GM21390 (cell line): Measurements from ENCODE around the gene CDC20B.
A peak's percentile ranks its signal among the peaks of the same experiment; 100 is the strongest.
"Not testable (repeated sequence)": the region's sequence is repeated elsewhere in the genome, so short reads cannot be mapped to it uniquely, and the experiment has no call there.

Experiments used
- ATAC-seq: cut with Tn5 transposase; IDR thresholded peaks from one replicate; pipeline ENCODE4 v1.9.1; 2021; ENCODE audit not compliant: unreplicated experiment

The CDC20B gene

GRCh38 chr5:55162666-55163065 is 10.3 kb downstream of the CDC20B start:
- ATAC-seq = no peak

- ATAC-seq = no peak
Measured at GRCh38 chr5:55160493-55161209, 12.3 kb downstream of the CDC20B start.

DNA sequence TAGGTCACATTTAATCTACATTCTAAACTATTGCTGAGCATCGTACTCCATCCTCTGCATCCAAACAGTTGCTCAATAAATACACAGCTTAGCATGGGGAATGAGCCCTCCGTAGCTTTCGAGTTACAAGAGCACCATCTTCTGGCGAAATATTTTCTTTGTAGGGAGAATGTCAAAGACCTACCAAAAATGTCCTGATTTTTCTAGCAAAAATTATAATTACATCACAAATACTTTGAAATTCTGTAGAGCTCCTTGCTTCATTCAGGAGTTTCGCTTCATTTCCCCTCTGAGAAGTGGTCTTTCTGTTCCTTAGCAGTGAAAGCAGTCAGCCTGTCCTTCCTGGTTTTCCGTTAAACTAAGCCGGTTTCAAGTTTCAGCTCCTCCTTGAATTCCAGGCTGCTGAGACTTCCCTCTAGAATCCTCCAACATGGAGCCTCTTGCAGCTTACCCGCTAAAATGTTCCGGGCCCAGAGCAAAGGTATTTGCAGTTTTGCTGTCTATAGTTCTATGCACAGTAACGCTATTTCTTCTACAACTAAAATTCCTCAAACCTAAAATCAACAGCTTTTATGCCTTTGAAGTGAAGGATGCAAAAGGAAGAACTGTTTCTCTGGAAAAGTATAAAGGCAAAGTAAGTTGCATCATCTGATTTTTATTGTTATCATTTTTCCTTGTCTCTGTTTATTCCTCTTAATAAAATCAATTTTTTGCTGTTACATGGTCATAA is 13.0 kb downstream of the CDC20B start, which contains the start of gene GPX8:
GPX8 (plus strand) TSS at position 409 of the 730 bp plus-strand sequence; CDS start at position 431, 22 bp downstream.
- no peak for ATAC-seq

DNA sequence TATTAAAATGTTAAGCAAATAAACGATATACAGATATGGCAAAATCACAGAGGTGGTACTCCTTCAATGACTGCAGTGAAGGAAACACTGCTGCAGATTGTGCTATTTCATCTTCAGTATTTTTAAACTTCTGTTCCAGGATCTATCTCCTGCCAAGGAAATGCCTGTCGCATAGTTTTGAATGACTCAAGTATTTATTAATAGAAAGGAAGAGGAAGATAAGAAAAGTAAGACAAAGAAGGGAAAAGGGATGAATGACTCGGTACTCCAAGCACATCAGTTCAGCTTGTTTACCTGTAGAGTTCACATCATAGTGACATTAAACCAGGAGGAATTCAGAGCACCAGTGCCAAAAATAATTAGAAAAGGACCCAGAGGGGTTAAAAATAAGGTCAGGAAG is 18.1 kb downstream of the CDC20B start:
- ATAC-seq = no peak

DNA sequence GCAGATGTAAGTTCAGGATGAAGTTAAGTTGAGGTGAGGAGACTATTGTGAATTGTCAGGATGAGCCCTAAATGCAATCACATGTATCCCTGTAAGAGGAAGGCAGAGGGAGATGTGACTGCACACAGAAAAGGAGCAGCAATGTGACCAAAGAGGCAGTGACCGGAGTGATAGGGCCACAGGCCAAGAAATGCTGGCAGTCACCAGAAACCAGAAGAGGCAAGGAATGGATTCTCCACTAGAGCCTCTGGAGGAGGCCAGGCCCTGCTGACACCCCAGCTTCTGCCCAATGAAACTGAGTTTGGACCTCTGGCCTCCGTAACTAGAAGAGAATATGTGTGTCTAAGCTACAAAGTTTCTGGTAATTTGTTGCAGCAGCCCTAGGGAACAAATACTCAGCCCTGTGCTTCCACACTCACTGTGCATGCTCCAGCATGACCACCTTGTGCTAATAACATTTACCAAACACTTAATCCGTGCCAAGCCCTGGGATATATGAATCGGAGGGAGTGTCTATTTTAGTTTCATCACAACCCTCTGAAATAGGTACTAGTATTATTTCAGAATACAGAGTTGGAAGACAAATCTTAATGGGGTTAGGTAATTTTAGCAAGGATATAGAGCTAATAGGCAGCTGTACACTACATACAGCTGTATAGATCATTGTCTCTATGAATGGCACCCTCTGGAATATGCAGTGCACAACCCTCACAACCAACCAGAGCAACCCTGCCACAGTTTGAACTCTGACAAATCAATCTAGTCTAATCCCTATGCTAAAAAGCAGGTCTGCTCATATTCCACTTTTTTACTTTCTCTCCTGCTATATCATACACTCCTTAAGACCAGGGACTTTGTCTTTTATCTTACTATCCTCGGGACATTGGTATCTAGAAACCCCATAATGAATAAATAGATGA is 20.8 kb downstream of the CDC20B start:
- no peak for ATAC-seq

DNA sequence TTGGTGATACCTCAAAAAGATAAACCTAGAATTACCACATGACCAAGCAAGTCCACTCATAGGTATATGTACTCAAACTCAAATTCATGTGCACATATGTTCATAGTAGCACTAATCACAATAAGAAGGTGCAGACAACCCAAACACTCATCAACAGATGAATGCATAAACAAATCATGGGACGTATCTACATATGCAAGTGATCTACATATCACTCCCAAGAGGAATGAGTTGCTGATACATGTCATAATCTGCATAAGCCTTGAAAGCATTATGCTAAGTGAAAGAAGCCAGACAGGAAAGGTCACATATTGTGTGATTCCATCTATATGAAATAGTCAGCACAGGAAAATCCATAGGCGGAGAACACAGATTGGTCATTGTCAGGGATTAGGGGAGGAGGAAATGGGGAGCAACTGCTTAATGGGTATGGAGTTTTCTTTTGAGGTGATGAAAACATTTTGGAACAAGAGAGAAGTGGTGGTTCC is 23.6 kb downstream of the CDC20B start:
- ATAC-seq = no peak

- ATAC-seq = peak; percentile 92
Measured at GRCh38 chr5:55146543-55147151, 26.3 kb downstream of the CDC20B start.

- no peak for ATAC-seq
Measured at GRCh38 chr5:55146080-55146479, 26.9 kb downstream of the CDC20B start.

GRCh38 chr5:55143624-55144023 is 29.4 kb downstream of the CDC20B start:
- ATAC-seq = no peak

DNA sequence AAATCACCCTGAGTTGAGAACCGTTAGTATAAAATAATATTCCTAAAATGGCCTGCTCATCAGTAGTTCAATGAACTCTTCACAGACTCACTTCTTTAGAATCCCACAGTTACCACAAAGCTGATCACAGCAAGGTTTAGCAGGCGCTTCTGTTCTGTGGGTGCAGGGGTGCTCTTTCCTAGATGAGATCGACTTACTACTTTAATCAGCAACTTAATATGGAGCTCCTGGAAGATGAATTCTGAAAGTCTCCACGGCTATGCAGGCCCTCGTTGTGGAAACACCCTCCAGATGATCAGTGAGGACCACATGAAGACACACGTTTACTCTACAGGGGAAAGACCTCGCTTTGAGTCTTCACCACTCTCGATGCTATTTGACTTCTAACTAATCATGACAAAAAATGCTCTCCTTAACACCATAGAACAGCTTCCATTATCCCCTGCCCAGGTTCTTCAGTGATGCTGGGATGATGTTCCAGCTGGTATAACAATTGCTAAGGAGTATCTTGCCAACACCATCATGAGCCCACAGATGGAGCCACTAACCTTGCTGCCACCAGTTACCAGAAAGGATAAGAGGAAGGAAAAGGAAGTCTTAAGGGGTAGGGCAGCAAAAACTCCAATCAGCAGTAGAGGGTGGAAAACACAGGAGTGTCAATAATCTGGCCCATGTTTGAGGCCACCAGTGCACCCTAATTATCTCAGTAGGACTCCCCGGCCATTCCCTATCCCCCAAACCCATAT is 30.9 kb downstream of the CDC20B start:
- ATAC-seq = no peak

- ATAC-seq = no peak
Measured at GRCh38 chr5:55140908-55141665, 31.9 kb downstream of the CDC20B start.

DNA sequence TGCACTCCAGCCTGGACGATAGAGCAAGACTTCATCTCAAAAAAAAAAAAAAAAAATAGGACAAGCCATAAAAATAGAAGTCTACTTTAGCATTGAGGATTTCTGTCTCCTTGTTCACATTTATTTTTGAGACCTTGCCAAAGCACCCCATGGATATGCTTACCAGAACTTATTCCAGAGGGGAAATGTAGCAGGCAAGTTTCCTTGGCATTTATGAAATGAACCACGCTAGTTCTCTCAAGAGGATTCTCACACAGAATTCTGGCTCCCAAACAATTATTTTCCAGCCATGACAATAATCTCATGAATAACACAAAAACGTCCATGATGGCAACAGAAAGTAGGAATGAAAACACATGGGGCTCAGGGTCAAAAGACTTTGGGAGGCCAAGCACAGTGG is 36.5 kb downstream of the CDC20B start:
- ATAC-seq = no peak

DNA sequence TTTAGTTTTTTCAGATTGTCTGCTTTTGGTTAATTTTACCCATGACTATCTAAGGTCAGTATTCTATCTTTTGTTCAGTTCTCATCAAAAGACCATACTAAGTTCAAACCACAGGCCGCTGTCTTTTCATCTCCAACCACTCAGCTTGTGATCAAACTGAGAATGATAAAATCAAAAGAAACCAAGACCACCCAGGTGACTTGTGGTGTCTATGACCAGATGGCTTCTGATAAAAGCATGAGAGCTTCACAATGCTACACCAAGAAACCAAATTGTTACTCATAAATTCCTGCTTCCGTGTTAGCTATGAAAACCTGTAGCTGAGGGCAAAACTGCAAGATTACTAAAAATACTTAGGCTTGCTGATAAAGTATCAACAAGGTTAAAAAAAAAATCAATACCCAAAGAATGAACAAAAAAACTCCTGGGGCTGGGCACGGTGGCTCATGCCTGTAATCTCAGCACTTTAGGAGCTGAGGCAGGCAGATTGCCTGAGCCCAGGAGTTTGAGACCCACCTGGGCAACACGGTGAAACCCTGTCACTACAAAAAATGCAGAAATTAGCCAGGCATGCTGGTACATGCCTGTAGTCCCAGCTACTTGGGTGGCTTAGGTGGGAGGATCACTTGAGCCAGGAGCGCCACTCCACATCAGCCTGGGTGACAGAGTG is 38.8 kb downstream of the CDC20B start:
- ATAC-seq = no peak

DNA sequence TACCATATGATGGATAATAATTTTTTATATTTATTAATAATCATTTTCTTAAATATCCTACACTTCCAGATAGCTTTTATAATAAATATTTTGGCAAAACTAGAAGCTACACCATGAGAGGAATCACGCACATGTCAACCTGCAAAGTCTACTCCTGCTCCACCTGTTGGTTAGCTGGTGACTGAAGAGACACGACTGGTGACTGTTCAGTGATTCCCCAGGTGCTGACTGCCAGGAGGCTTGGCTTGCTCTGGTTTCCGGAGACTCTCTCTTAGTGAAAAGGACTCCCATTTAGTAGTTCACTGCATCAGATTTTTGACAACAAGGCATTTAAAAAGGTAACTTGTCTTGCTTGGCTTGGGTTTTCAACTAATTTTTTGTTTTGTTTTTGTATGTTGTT is 49.6 kb downstream of the CDC20B start:
- ATAC-seq = no peak

DNA sequence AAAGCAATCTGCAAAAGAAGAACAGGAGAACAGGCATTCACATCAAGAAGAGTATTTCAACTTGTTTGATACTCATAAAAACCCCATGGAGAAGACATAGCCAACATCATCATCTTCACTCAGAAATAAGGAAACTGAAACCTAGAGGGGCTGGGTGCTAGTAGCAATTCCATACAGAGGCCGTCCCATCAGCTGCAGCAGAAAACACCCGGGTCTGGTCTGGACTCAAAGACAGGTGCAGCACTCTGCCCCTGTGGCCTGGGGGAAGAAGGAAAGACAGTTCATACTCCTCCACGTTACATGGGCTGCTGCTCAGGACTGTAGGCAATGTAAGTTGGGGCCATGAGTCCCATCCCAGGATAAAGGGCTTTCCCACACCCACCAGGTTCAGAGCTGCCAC is 58.9 kb downstream of the CDC20B start:
- ATAC-seq = no peak

GRCh38 chr5:55113327-55113726 is 59.6 kb downstream of the CDC20B start:
- no peak for ATAC-seq

- ATAC-seq = no peak
Measured at GRCh38 chr5:55110217-55110616, 62.8 kb downstream of the CDC20B start.

GRCh38 chr5:55108661-55109060 is 64.3 kb downstream of the CDC20B start:
- ATAC-seq = no peak

GRCh38 chr5:55105976-55106375 is 67.0 kb downstream of the CDC20B start:
- not testable (repeated sequence) for ATAC-seq
